Stimulated activated CD8-positive, alpha-beta memory T cell treated with anti-CD3 and anti-CD28 coated beads, Interleukin-15, amount 100 ng/mL, for 48 hours (primary cell): ENCODE results near the gene ZIC4.

Experiments
- DNase-seq, 2 donors: peaks; one replicate each; pipeline ENCODE4 v3.0.0-alpha.2; 2020; ENCODE audit warnings: low read depth in 2 of 2

The ZIC4 gene

GRCh38 chr3:147405231-147406027 lies 914 bp downstream of the ZIC4 start:
- no peak for DNase-seq

- no peak for DNase-seq
Observed at GRCh38 chr3:147404800-147405230, 1.5 kb downstream of the ZIC4 start.

GRCh38 chr3:147404000-147404799 lies 2.1 kb downstream of the ZIC4 start:
- DNase-seq, result no peak

- no peak for DNase-seq
Observed at GRCh38 chr3:147403511-147403910, 2.8 kb downstream of the ZIC4 start.

- no peak for DNase-seq
Observed at GRCh38 chr3:147402159-147402558, 4.2 kb downstream of the ZIC4 start.

- DNase-seq, result no peak
Observed at GRCh38 chr3:147401421-147401820, 4.9 kb downstream of the ZIC4 start.

GRCh38 chr3:147400999-147401398 lies 5.3 kb downstream of the ZIC4 start:
- DNase-seq, result no peak

GRCh38 chr3:147400111-147400510 lies 6.2 kb downstream of the ZIC4 start:
- no peak for DNase-seq

- DNase-seq, result no peak
Observed at GRCh38 chr3:147398813-147399534, 7.4 kb downstream of the ZIC4 start.

- no peak for DNase-seq
Observed at GRCh38 chr3:147397875-147398812, 8.2 kb downstream of the ZIC4 start.

GRCh38 chr3:147397155-147397874 lies 9.0 kb downstream of the ZIC4 start:
- no peak for DNase-seq

GRCh38 chr3:147396712-147397046 lies 9.7 kb downstream of the ZIC4 start:
- DNase-seq, result no peak

- DNase-seq, result no peak
Observed at GRCh38 chr3:147395899-147396711, 10.2 kb downstream of the ZIC4 start.

- DNase-seq, result no peak
Observed at GRCh38 chr3:147394884-147395225, 11.5 kb downstream of the ZIC4 start.

- no peak for DNase-seq
Observed at GRCh38 chr3:147393943-147394883, 12.1 kb downstream of the ZIC4 start.

GRCh38 chr3:147393261-147393942 lies 12.9 kb downstream of the ZIC4 start:
- no peak for DNase-seq

- no peak for DNase-seq
Observed at GRCh38 chr3:147392625-147392946, 13.8 kb downstream of the ZIC4 start.
